RWPE1 (cell line): ENCODE measurements around the gene SFXN3.

Source experiments
- CTCF ChIA-PET: fragments of 350-600 bp; sonication (Branson Sonifier 250); formaldehyde crosslinking; extraction: SDS; loops from one replicate; lab custom pipeline; 2021; lab: Yijun Ruan, JAX
- POLR2A ChIA-PET: fragments of 400-600 bp; formaldehyde crosslinking; extraction: SDS; loops from one replicate; lab custom pipeline; 2020; ENCODE audit warnings: antibody characterized with exemption; ENCODE audit not compliant: low non-redundant PET; lab: Yijun Ruan, JAX
- DNase-seq: peaks from one replicate; pipeline ENCODE4 v3.0.0; 2012; ENCODE audit warnings: low spot score
- H3K27ac ChIP-seq: fragments of 450-650 bp; 2 replicates; pipeline ENCODE4 v1.5.1; 2017
- TF ChIP-seq, protein P1 (sequence below): fragments of 450-650 bp; conservative IDR thresholded peaks from 2 replicates; pipeline ENCODE4 v1.5.1; 2017; ENCODE audit warnings: low read depth, mild to moderate bottlenecking

SFXN3 gene

DNA sequence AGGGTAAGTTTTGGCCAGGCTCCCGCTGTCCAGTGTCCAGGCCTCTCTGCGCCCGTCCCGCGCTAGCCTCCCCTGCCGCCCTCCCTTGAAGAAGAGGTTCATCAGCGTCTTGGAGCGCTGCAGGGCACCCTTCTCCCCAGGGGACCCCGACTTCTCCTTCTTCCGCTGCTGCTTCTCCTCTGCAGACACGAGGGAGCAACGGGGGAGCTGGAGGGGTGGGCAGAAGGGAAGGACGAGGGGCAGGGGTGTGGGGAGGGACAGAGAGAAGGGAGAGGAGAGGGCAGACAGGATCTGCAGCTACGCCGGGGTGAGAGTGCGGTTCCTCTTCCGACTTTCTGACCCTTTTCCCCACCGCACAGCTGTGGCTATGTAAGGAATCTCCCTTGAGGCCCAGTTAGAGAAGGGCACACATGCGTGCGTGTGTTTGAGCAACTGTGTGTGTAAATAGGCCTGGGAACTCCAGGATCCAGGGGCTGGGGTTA, 12.9 kb upstream of the SFXN3 start:
- TF ChIP-seq, protein P1, sequence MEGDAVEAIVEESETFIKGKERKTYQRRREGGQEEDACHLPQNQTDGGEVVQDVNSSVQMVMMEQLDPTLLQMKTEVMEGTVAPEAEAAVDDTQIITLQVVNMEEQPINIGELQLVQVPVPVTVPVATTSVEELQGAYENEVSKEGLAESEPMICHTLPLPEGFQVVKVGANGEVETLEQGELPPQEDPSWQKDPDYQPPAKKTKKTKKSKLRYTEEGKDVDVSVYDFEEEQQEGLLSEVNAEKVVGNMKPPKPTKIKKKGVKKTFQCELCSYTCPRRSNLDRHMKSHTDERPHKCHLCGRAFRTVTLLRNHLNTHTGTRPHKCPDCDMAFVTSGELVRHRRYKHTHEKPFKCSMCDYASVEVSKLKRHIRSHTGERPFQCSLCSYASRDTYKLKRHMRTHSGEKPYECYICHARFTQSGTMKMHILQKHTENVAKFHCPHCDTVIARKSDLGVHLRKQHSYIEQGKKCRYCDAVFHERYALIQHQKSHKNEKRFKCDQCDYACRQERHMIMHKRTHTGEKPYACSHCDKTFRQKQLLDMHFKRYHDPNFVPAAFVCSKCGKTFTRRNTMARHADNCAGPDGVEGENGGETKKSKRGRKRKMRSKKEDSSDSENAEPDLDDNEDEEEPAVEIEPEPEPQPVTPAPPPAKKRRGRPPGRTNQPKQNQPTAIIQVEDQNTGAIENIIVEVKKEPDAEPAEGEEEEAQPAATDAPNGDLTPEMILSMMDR, result no peak
- ChIA-PET CTCF (interaction anchor here (0.5 to 1.7 kb wide), 14 partner anchors 10 to 348 kb away, joined by 3 to 8 read pairs (median 4); partner anchors contain the start of genes LZTS2, PDZD7 and SFXN3), POLR2A (interaction anchor here (0.6 kb wide), 1 partner anchor 9 kb away, joined by 3 read pairs; no protein-coding TSS in a partner anchor)
- H3K27ac ChIP-seq, result no peak overlapping the region
- DNase-seq, result no peak

DNA sequence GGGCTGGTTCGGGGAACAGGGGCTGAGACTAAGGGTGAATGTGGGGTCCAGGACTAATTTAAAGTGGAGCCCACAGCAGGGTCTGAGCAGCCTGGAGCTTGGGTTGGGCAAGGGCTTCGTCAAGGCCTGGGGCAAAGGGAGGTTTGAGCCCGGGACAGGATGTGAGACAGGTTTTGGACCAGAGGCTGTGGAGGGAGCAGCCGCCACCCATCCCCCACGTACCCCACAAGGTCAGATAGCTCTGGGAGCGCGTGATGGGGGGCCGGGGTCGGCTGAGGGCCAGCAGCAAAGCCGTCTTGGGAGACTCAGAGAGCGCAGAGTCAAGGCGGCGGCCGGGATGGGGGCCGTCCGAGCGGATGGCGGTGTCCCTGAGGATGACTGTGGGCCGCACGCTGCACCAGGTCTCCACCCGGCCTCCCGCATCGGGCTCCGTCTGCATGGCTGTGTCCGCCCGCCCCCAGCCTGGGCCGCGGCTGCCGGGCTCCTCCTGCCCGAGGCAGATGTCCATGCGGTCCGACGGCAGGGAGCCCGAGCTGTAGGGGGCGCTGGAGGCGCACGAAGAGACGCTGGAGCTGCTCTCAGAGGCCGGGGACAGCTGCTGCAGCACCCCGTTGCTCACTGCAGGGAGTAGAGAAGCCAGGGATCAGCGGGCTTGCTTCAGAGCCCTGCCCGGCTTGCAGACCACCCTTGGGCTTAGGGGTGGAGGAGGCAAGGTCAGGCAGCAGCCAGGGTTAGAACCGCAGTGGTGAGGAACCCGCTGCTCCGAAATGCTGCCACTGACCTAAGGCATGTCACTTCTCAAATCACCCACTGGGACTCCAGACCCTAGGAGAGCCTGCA, 12.2 kb upstream of the SFXN3 start:
- TF ChIP-seq, protein P1, result peak; percentile 62
- CTCF ChIA-PET, result interaction anchor here (0.6 to 1.7 kb wide), 16 partner anchors 9 to 348 kb away, joined by 3 to 8 read pairs (median 4); partner anchors contain the start of genes LZTS2, PDZD7 and SFXN3
- no peak overlapping the region for H3K27ac ChIP-seq
- POLR2A ChIA-PET, result interaction anchor here (0.6 kb wide), 1 partner anchor 8 kb away, joined by 3 read pairs; no protein-coding TSS in a partner anchor
- no peak for DNase-seq

DNA sequence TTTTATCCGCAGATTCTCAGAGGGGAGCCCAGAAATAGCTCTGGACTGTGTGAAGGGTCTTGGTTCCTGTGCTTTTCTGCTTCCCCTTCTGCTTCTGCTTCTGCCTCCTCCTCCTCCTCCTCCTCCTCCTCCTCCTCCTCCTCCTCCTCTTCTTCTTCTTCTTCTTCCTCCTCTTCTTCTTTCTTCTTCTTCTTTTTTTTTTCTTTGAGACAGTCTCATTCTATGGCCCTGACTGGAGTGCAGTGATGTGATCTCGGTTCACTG, 11.7 kb upstream of the SFXN3 start:
- DNase-seq, result no peak
- CTCF ChIA-PET, result interaction anchor here (0.6 to 1.7 kb wide), 13 partner anchors 9 to 735 kb away, joined by 3 to 8 read pairs (median 4); partner anchors contain the start of genes LZTS2, PDZD7 and SFXN3
- POLR2A ChIA-PET, result no interaction called here
- no peak overlapping the region for H3K27ac ChIP-seq
- TF ChIP-seq, protein P1, result no peak

DNA sequence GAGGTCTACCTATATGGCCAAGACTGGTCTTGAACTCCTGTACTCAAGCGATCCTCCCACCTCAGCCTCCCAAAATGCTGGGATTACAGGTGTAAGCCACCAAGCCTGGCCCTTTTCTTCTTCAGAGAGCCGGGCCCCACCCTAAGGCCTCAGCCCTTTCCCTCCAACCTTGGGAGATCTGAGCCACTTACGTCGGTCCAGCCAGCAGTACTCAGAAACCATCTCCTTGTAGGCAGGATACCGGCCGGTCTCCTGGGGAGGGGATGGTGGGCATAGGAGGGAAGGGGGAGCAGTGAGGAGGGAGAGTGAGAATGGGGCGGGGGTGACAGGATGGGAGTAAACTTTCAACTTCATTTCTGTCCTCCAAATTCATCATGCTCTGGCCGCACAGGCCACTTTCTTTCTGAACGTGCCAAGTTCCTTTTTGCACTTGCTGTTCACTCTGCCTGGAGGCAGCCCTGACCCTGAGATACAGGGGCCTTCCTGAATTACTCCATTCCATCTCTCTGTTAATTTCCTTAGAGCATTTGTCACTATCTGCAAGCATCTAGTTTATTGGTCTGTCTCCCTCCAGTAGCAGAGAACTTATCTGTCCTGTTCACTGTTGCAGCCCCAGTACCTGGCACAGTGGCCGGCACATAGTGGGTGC, 10.5 kb upstream of the SFXN3 start:
- ChIA-PET CTCF (no interaction called here), POLR2A (no interaction called here)
- no peak overlapping the region for H3K27ac ChIP-seq
- DNase-seq, result no peak
- TF ChIP-seq, protein P1, result no peak

DNA sequence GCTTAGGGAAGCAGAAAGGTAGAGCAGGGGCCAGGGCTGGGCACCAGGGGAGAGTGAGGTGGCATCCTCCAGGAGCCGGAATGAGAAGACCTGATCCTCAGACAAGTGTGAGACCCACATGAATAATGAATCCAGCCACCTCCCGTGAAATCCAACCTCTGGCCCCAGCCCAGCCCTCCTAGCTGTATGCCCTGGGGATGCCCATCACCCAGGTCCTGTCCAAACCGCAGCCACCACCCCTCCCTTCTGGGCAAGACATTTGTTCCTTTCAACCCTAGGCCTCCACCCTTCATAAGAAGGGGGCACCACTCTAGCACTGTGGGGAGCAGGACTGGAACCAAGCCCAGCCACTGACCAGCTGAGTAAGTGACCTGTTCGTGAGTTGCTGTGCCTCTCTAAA, 9.8 kb upstream of the SFXN3 start:
- TF ChIP-seq, protein P1, result no peak
- ChIA-PET POLR2A (no interaction called here), CTCF (no interaction called here)

DNA sequence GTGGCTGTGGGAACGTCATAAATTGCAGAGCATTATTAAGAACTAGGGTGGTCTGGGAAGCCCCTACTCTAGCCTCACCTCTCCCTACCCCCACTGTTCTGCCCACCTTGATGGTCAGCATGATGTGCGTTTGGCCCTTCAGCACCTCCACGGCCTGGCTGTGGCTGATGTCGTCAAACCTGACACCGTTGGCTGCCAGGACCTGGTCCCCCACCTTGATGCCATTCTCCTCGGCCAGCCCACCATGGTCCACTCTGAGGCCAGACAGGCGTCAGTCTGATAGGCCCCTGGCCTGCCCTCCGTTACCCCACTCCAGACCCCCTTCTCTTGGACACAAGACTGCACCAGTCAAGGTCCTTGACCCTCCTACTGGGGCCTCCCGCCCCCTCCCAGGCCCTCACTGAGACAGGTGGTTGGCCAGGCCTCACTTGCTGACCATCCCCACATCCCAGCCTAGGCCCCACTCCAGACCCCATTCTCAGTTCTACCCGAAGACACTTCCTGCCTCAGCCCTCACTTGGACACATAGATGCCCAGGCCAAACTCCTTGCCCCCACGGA, 9.3 kb upstream of the SFXN3 start:
- TF ChIP-seq, protein P1, result no peak
- DNase-seq, result no peak
- ChIA-PET CTCF (no interaction called here), POLR2A (no interaction called here)
- H3K27ac ChIP-seq, result no peak overlapping the region

More for the DNA sequence above, 9.8 kb upstream of the SFXN3 start:
- H3K27ac ChIP-seq, result no peak overlapping the region
- no peak for DNase-seq
